Fibroblast of villous mesenchyme (primary cell): Measurements from ENCODE around the gene CES4A. TPM values are rescaled to one million over a fixed set of nuclear protein-coding genes. Genes with fewer than 3 reads are reported as not detected.

Experiments used
- DNase-seq: peaks from one replicate; pipeline ENCODE4 v3.0.0-alpha.2; 2010; ENCODE audit warnings: low read depth
- H3K4me3 ChIP-seq: 2 replicates; pipeline ENCODE4 v1.5.1; 2011; ENCODE audit warnings: low read depth, mild to moderate bottlenecking, low read length
- CTCF ChIP-seq: IDR thresholded peaks from 2 replicates; pipeline ENCODE4 v1.5.1; 2012; ENCODE audit warnings: low read depth, mild to moderate bottlenecking, low read length; ENCODE audit not compliant: insufficient read depth
- total RNA-seq: library from RNA; depleted of rRNA; stranded (reverse); fragments of >200 nt; gene quantifications from 2 replicates; pipeline ENCODE4 v1.2.3, GENCODE V29; 2012

Gene CES4A
- total RNA-seq, 1 donor = 4.3 TPM

- DNase-seq = no peak
- H3K4me3 ChIP-seq = peak overlapping the region; percentile 61
- TF ChIP-seq CTCF = no peak
These were observed 39.8 kb downstream of the CES4A start for GRCh38 chr16:67028167-67028695.

GRCh38 chr16:67028696-67029253 is 40.4 kb downstream of the CES4A start, which contains the start of gene CBFB:
CBFB (plus strand) TSS chr16:67029149; CDS start chr16:67029408, 259 bp downstream.
- peak; percentile 15 for TF ChIP-seq CTCF
- H3K4me3 ChIP-seq = peak within 1 kb of the TSS; percentile 80
- peak; percentile 94 for DNase-seq

GRCh38 chr16:67029254-67030096 is 41.1 kb downstream of the CES4A start:
- DNase-seq = peak; percentile 71
- TF ChIP-seq CTCF = no peak

GRCh38 chr16:67030221-67030962 is 42.0 kb downstream of the CES4A start:
- peak overlapping the region; percentile 80 for H3K4me3 ChIP-seq
- TF ChIP-seq CTCF = no peak
- no peak for DNase-seq

More at GRCh38 chr16:67029254-67030096, 41.1 kb downstream of the CES4A start:
- peak overlapping the region; percentile 80 for H3K4me3 ChIP-seq

- peak; percentile 71 for DNase-seq
These were observed 46.1 kb downstream of the CES4A start for GRCh38 chr16:67034487-67034886.

More at GRCh38 chr16:67034487-67034886, 46.1 kb downstream of the CES4A start:
- no peak for TF ChIP-seq CTCF
- no peak overlapping the region for H3K4me3 ChIP-seq
